ENCODE measurements around the gene FAM13A. TPM values are rescaled to one million over a fixed set of nuclear protein-coding genes. Genes with fewer than 3 reads are reported as not detected.

FAM13A gene
- total and polyA plus RNA-seq, 2 of the 8 experiments (the other 6 are each of a cell fraction or from before 2014, with no cell fraction given) = 7.1 to 16.5 TPM

DNA sequence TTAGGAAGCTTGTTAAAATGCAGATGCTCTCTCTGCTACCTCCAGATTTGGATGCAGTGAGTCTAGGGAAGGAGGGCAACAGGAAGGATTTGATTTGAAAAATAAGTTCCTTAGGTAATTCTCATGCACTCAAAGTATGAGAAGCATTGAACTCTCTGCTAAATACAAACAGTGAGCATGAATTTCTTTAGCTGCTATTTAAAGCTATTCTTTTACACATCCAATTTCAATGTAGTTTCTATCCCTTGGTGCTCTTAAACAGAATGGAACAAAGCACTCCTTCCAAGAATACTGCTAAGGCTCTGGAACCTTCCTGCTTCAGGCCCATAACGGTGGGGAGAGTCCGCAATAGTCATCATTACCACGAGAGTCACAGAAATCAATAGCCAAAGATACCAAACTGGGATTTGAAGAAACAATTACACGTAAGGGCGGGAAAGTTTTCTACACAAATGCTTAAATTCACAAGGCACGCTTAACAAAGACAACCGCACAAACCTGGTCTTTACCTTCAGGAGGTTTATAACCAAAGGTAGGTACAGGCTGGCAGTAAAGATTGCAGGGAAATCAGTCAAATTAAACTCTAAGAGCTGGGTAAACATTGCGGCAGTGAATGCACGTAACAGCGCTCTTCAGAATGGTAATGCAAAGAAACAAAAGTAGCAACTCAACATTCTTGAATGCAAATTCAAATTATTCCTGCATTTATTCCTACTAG, 236.1 kb downstream of the FAM13A start:
- Histone ChIP-seq H3K27ac (ENCODE audit: low read depth, low read length) (no peak overlapping the region), H3K36me3 (ENCODE audit: control insufficient read depth in 2 of 4, insufficient read depth in 4 of 4, low read length in 3 of 4) (no peaks in the 10 kb centered on the region), H3K18ac (ENCODE audit: extremely low read depth, low read length) (no peak overlapping the region), H4K20me1 (replicated peaks in 1 of 2; ENCODE audit: control insufficient read depth in 1 of 2, insufficient read depth in 2 of 2, low read length in 2 of 2) (no peaks in the 10 kb centered on the region), H4K8ac (ENCODE audit: extremely low read depth, insufficient read depth, low read length) (no peak overlapping the region), H2BK5ac (ENCODE audit: low read depth, low read length) (no peak overlapping the region), H3K4me2 (ENCODE audit: insufficient read depth in 1 of 2, low read depth in 2 of 2, low read length in 2 of 2) (no peak overlapping the region), H2AK5ac (ENCODE audit: low read depth, low read length) (no peak overlapping the region), H3K23ac (ENCODE audit: insufficient read length) (no peak overlapping the region), H2BK15ac (ENCODE audit: low read length) (no peak overlapping the region), H3K4me3 (ENCODE audit: extremely low read depth in 1 of 4, insufficient read depth in 2 of 4, low read depth in 3 of 4, low read length in 4 of 4) (no peak overlapping the region), H3K27me3 (replicated peaks in 1 of 4; ENCODE audit: control insufficient read depth in 3 of 4, extremely low read depth in 1 of 4, insufficient read depth in 3 of 4, low read length in 3 of 4) (no peaks in the 10 kb centered on the region), H4K5ac (ENCODE audit: insufficient read length, low read depth, low read length) (no peak overlapping the region), H2BK20ac (ENCODE audit: low read length) (no peak overlapping the region), H3K4ac (replicated peaks; ENCODE audit: insufficient read length, low read depth, low read length) (no peak overlapping the region), H2BK12ac (ENCODE audit: low read depth, low read length) (no peak overlapping the region), H2BK120ac (replicated peaks; ENCODE audit: low read depth, low read length) (no peak overlapping the region), H3K79me1 (ENCODE audit: low read depth, low read length) (no peaks in the 10 kb centered on the region), H3K9me3 (ENCODE audit: insufficient read depth in 2 of 2, low read depth in 1 of 2, low read length in 1 of 2) (no peaks in the 10 kb centered on the region), H3K79me2 (ENCODE audit: control insufficient read depth in 1 of 2, insufficient read depth in 2 of 2, low read length in 2 of 2) (no peaks in the 10 kb centered on the region), H3K23me2 (ENCODE audit: low read depth, low read length) (peaks cover 4% of the 10 kb centered on the region; the same call in 1 of the 2 replicates), H3K14ac (ENCODE audit: insufficient read length) (no peak overlapping the region), H2AFZ (ENCODE audit: low read length) (no peak overlapping the region), H3K9ac (replicated peaks in 1 of 4; ENCODE audit: extremely low read depth in 1 of 4, low read depth in 3 of 4, low read length in 3 of 4) (no peak overlapping the region), H3K56ac (replicated peaks; ENCODE audit: insufficient read length, low read depth, low read length) (no peak overlapping the region), H4K91ac (replicated peaks; ENCODE audit: insufficient read length, low read length) (no peak overlapping the region), H3K4me1 (replicated peaks in 1 of 4; ENCODE audit: control insufficient read depth in 3 of 4, insufficient read depth in 4 of 4, low read length in 3 of 4) (peaks cover 0 to 8% (median 4%) of the 10 kb centered on the region in 4 experiments; a peak in 5 of 7 replicates)
- ChIA-PET CTCF (ENCODE audit: partially characterized antibody) (interaction anchor here (1.0 to 12.6 kb wide), 6 partner anchors 14 to 286 kb away, joined by 3 to 224 read pairs (median 4); no protein-coding TSS in a partner anchor), POLR2A (ENCODE audit: partially characterized antibody) (no interaction called here)
- FAIRE-seq = no peak
- DNase-seq (ENCODE audit: low read depth in 1 of 2, low spot score in 2 of 2) = no peak
- 77% methylated on average over 10 of the region's 10 CpGs; no CpG with 5 or more reads in 1 of the 2 experiments for WGBS, 2 experiments (ENCODE audit: extremely low coverage in 1 of 2, insufficient coverage in 1 of 2, insufficient read length in 1 of 2, insufficient replicate concordance in 2 of 2, low coverage in 1 of 2, low lambda C conversion rate in 2 of 2, missing lambda C conversion rate in 1 of 2)
- no peak for TF ChIP-seq SP1 (IDR thresholded peaks at IDR 0.05; ENCODE audit: low read depth, low read length)
- TF ChIP-seq RBBP5 (IDR thresholded peaks at IDR 0.05; ENCODE audit: borderline replicate concordance, low read depth, low read length) = no peak
- TF ChIP-seq BACH1 (IDR thresholded peaks at IDR 0.05; ENCODE audit: low read length) = no peak
- TF ChIP-seq MAFK (IDR thresholded peaks at IDR 0.05; ENCODE audit: low read depth, low read length) = no peak
- TF ChIP-seq POU5F1 (IDR thresholded peaks at IDR 0.05; ENCODE audit: low read depth, low read length) = no peak
- no peak for TF ChIP-seq SP4 (IDR thresholded peaks at IDR 0.05; ENCODE audit: low read length)
- no peak for TF ChIP-seq EZH2 (IDR thresholded peaks at IDR 0.05; ENCODE audit: low read depth, low read length, severe bottlenecking)
- no peak for TF ChIP-seq SIN3A (conservative IDR thresholded peaks at IDR 0.05 in 1 of 2, IDR thresholded peaks at IDR 0.05 in 1 of 2; ENCODE audit: low read depth in 1 of 2, low read length in 2 of 2)
- TF ChIP-seq CREB1 (IDR thresholded peaks at IDR 0.05) = no peak
- no peak for TF ChIP-seq BCL11A (IDR thresholded peaks at IDR 0.05; ENCODE audit: low read depth in 2 of 2, low read length in 2 of 2)
- no peak for TF ChIP-seq TAF7 (optimal IDR thresholded peaks at IDR 0.05; ENCODE audit: borderline replicate concordance, low read depth, low read length)
- TF ChIP-seq TBP (IDR thresholded peaks at IDR 0.05; ENCODE audit: low read depth, low read length) = no peak

Measured in H1 (cell line).